CD14-positive monocyte (primary cell): ENCODE data around the gene PLD3. TPM values are rescaled to one million over a fixed set of nuclear protein-coding genes. Genes with fewer than 3 reads are reported as not detected.

Experiments
- DNase-seq, 3 donors: peaks; one replicate each; pipeline ENCODE4 v3.0.0-alpha.2; 2011 to 2022
- H2AFZ ChIP-seq: 2 replicates; pipeline ENCODE4 v1.6.0; 2012; ENCODE audit warnings: mild to moderate bottlenecking, low read depth, low read length, inconsistent platforms; ENCODE audit not compliant: insufficient read depth, poor library complexity, severe bottlenecking
- H3K27ac ChIP-seq, 2 donors: 1 replicate in 1 of 2; 2 replicates in 1 of 2; pipeline ENCODE4 v1.5.1; 2012 to 2013; ENCODE audit warnings: low read length in 2 of 2, control low read depth in 1 of 2, inconsistent platforms in 1 of 2, low read depth in 1 of 2, mild to moderate bottlenecking in 1 of 2
- H3K27me3 ChIP-seq, 2 donors: one replicate each; pipeline versions ENCODE4 v1.6.0 to v1.6.1; 2011 to 2013; ENCODE audit warnings: low read length in 2 of 2; ENCODE audit not compliant: control insufficient read depth in 2 of 2, insufficient read depth in 2 of 2
- H3K36me3 ChIP-seq, 2 donors: replicated peaks in 1 of 2; 1 replicate in 1 of 2; 2 replicates in 1 of 2; pipeline versions ENCODE4 v1.5.1 to v1.6.1; 2012 to 2013; ENCODE audit warnings: low read length in 2 of 2, control low read depth in 1 of 2, inconsistent platforms in 1 of 2, mild to moderate bottlenecking in 1 of 2; ENCODE audit not compliant: insufficient read depth in 2 of 2, control insufficient read depth in 1 of 2
- H3K4me1 ChIP-seq, 2 donors: 1 replicate in 1 of 2; 2 replicates in 1 of 2; pipeline versions ENCODE4 v1.5.1 to v1.6.1; 2012 to 2013; ENCODE audit warnings: low read length in 2 of 2, control low read depth in 1 of 2, inconsistent platforms in 1 of 2, mild to moderate bottlenecking in 1 of 2, moderate library complexity in 1 of 2; ENCODE audit not compliant: insufficient read depth in 2 of 2, control insufficient read depth in 1 of 2
- H3K4me2 ChIP-seq: replicated peaks from 2 replicates; pipeline ENCODE3; 2012; ENCODE audit warnings: low read length, moderate library complexity, mild to moderate bottlenecking; ENCODE audit not compliant: poor library complexity, severe bottlenecking; ENCODE audit errors: extremely low read depth
- H3K4me3 ChIP-seq, 3 experiments: fragments of 200-600 bp in 1 of 3; sonication (generic) in 1 of 3; replicated peaks in 1 of 3; 1 replicate in 2 of 3; 2 replicates in 1 of 3; pipeline ENCODE4 v1.5.1; 2011 to 2013; ENCODE audit warnings: low read length in 3 of 3, mild to moderate bottlenecking in 3 of 3, control low read depth in 2 of 3, low read depth in 2 of 3, inconsistent platforms in 1 of 3, moderate library complexity in 1 of 3
- H3K79me2 ChIP-seq: 2 replicates; pipeline ENCODE4 v1.6.0; 2012; ENCODE audit warnings: mild to moderate bottlenecking, control low read depth, inconsistent platforms, low read length, moderate library complexity; ENCODE audit not compliant: insufficient read depth
- H3K9ac ChIP-seq: 2 replicates; pipeline ENCODE4 v1.6.0; 2017; ENCODE audit warnings: low read length, mild to moderate bottlenecking; ENCODE audit not compliant: insufficient read depth, poor library complexity, severe bottlenecking
- H3K9me3 ChIP-seq, 2 donors: replicated peaks in 1 of 2; 1 replicate in 1 of 2; 2 replicates in 1 of 2; pipeline versions ENCODE4 v1.5.1 to v1.6.1; 2012 to 2013; ENCODE audit warnings: low read length in 2 of 2, control low read depth in 1 of 2; ENCODE audit not compliant: control insufficient read depth in 1 of 2, insufficient read depth in 1 of 2
- H4K20me1 ChIP-seq: 2 replicates; pipeline ENCODE4 v1.6.0; 2012; ENCODE audit warnings: mild to moderate bottlenecking, low read length, control low read depth, moderate library complexity; ENCODE audit not compliant: insufficient read depth
- H3K27ac Mint-ChIP-seq, 7 donors: one replicate each; pipeline ENCODE4 v1.8.0; 2020; ENCODE audit warnings: mild to moderate bottlenecking in 7 of 7, mixed read lengths in 7 of 7, moderate library complexity in 6 of 7, inconsistent platforms in 2 of 7
- H3K27me3 Mint-ChIP-seq, 3 donors: one replicate each; pipeline ENCODE4 v1.8.0; 2021 to 2022; ENCODE audit warnings: low read depth in 3 of 3, mild to moderate bottlenecking in 3 of 3, mixed read lengths in 3 of 3, moderate library complexity in 3 of 3, inconsistent platforms in 1 of 3
- H3K36me3 Mint-ChIP-seq, 2 donors: one replicate each; pipeline ENCODE4 v1.8.0; 2020; ENCODE audit warnings: mixed read lengths in 2 of 2, inconsistent platforms in 1 of 2, mild to moderate bottlenecking in 1 of 2
- H3K4me1 Mint-ChIP-seq: one replicate; pipeline ENCODE4 v1.8.0; 2020; ENCODE audit warnings: mild to moderate bottlenecking, mixed read lengths
- H3K4me3 Mint-ChIP-seq, 2 donors: one replicate each; pipeline ENCODE4 v1.8.0; 2020; ENCODE audit warnings: mild to moderate bottlenecking in 2 of 2, mixed read lengths in 2 of 2, moderate library complexity in 1 of 2
- H3K9me3 Mint-ChIP-seq, 7 donors: one replicate each; pipeline ENCODE4 v1.8.0; 2020 to 2022; ENCODE audit warnings: mixed read lengths in 7 of 7, mild to moderate bottlenecking in 6 of 7, moderate library complexity in 6 of 7, inconsistent platforms in 2 of 7
- CTCF ChIP-seq: fragments of 200-600 bp; IDR thresholded peaks from one replicate; pipeline ENCODE4 v1.8.0; 2022; ENCODE audit warnings: antibody characterized with exemption, mild to moderate bottlenecking
- WGBS: methylation state at CpG from one replicate; pipeline ENCODE4 v1.1.5; 2013; ENCODE audit warnings: missing lambda C conversion rate; ENCODE audit not compliant: insufficient coverage; 5-methylcytosine and 5-hydroxymethylcytosine counted together
- intact Hi-C, 2 donors: fragments of 100-400 bp; cut with micrococcal nuclease; formaldehyde crosslinking; loops; one replicate each; pipeline versions ENCODE4 v1.15.0 to v1.15.1; 2023
- polyA plus RNA-seq, 3 donors: library from polyadenylated mRNA; depleted of rRNA in 1 of 3; unstranded in 2 of 3; stranded (reverse) in 1 of 3; fragments of 300-500 nt in 2 of 3; fragments of >200 nt in 1 of 3; fragmentation: Illumina TruSeq in 2 of 3; gene quantifications; 1 replicate in 2 of 3; 2 replicates in 1 of 3; pipeline ENCODE4 v1.2.3, GENCODE V29; 2012 to 2021

The PLD3 gene
- polyA plus RNA-seq, 3 donors = 168 to 334 (median 170) TPM

- no peak within 1 kb of the TSS for H3K4me3 ChIP-seq
- peaks cover 4 to 10% (median 10%) of the 10 kb centered on the region in 3 donors for H3K27me3 Mint-ChIP-seq
- H4K20me1 ChIP-seq = no peaks in the 10 kb centered on the region
- H3K4me3 Mint-ChIP-seq = peak within 1 kb of the TSS in 1 of 2 donors; percentile 33
- no peaks in the 10 kb centered on the region for H3K36me3 Mint-ChIP-seq
- no peak within 1 kb of the TSS for H2AFZ ChIP-seq
- H3K4me2 ChIP-seq = no peak within 1 kb of the TSS
- 34% methylated on average over 7 of the region's 18 CpGs for WGBS
- H3K4me1 ChIP-seq = peaks cover 32 to 37% of the 10 kb centered on the region in 2 donors
- H3K4me1 Mint-ChIP-seq = peaks cover 44% of the 10 kb centered on the region
- intact Hi-C loops = no loop called here
- no peaks in the 10 kb centered on the region for H3K27me3 ChIP-seq
- H3K79me2 ChIP-seq = no peaks in the 10 kb centered on the region
- H3K9ac ChIP-seq = no peak within 1 kb of the TSS
- peak within 1 kb of the TSS in 2 of 7 donors; percentile 62 to 64 for H3K27ac Mint-ChIP-seq
- peaks cover 0 to 3% (median 0%) of the 10 kb centered on the region in 7 donors for H3K9me3 Mint-ChIP-seq
- H3K9me3 ChIP-seq = no peaks in the 10 kb centered on the region
- no peaks in the 10 kb centered on the region for H3K36me3 ChIP-seq
- TF ChIP-seq CTCF = no peak
- DNase-seq = no peak
- no peak within 1 kb of the TSS for H3K27ac ChIP-seq
These were observed 64.9 kb downstream of the PLD3 start, which contains the start of gene PRX for GRCh38 chr19:40413291-40413845. PRX (minus strand) TSS chr19:40413378; CDS start chr19:40407932, 5,446 bp downstream.

GRCh38 chr19:40414542-40415535 lies 66.3 kb downstream of the PLD3 start:
- no peak overlapping the region for H3K4me3 Mint-ChIP-seq

More at GRCh38 chr19:40414542-40415535, 66.3 kb downstream of the PLD3 start:
- peak overlapping the region in 2 of 7 donors; percentile 43 to 58 for H3K27ac Mint-ChIP-seq
- intact Hi-C loops = no loop called here
- no peaks in the 10 kb centered on the region for H3K36me3 Mint-ChIP-seq
- no peak for TF ChIP-seq CTCF
- Histone ChIP-seq H3K4me1 (peaks cover 31 to 35% of the 10 kb centered on the region in 2 donors), H3K36me3 (no peaks in the 10 kb centered on the region), H3K4me3 (no peak overlapping the region), H4K20me1 (no peaks in the 10 kb centered on the region), H3K4me2 (no peak overlapping the region), H3K79me2 (no peaks in the 10 kb centered on the region), H2AFZ (no peak overlapping the region), H3K27ac (no peak overlapping the region), H3K9me3 (no peaks in the 10 kb centered on the region), H3K27me3 (no peaks in the 10 kb centered on the region), H3K9ac (no peak overlapping the region)
- no peak for DNase-seq
- H3K27me3 Mint-ChIP-seq = peaks cover 4 to 10% (median 10%) of the 10 kb centered on the region in 3 donors
- WGBS = 94% methylated on average over 13 of the region's 21 CpGs
- peaks cover 47% of the 10 kb centered on the region for H3K4me1 Mint-ChIP-seq
- H3K9me3 Mint-ChIP-seq = peaks cover 0 to 3% (median 0%) of the 10 kb centered on the region in 7 donors
